Mesenteric fat pad (tissue), 1 donor: ENCODE data around the gene NEDD4L. TPM values are rescaled to one million over a fixed set of nuclear protein-coding genes. Genes with fewer than 3 reads are reported as not detected.

Source experiments
- DNase-seq: peaks from one replicate; pipeline ENCODE4 v3.0.0-alpha.2; 2020; ENCODE audit warnings: low spot score
- total RNA-seq: library from RNA; stranded (reverse); fragmentation: NEBNext Ultra II Directional; extraction: Animal tissue kit (Norgen Biotek cat#: 25700); gene quantifications from one replicate; pipeline ENCODE4 v1.2.1, GENCODE V29; 2021
- donor health status: DM: yes; HTN: yes; CAD: no.

The NEDD4L gene
- total RNA-seq, 1 donor from 2014 or later, result 43.7 TPM

- DNase-seq, result no peak
Observed at GRCh38 chr18:58310517-58310916, 266.5 kb downstream of the NEDD4L start.

- DNase-seq, result no peak
Observed at GRCh38 chr18:58311390-58311789, 267.4 kb downstream of the NEDD4L start.

GRCh38 chr18:58313491-58314032 lies 269.5 kb downstream of the NEDD4L start:
- no peak for DNase-seq

GRCh38 chr18:58314284-58314683 lies 270.3 kb downstream of the NEDD4L start:
- no peak for DNase-seq

- no peak for DNase-seq
Observed at GRCh38 chr18:58315041-58315440, 271.0 kb downstream of the NEDD4L start.

GRCh38 chr18:58315739-58316215 lies 271.8 kb downstream of the NEDD4L start:
- DNase-seq, result no peak

GRCh38 chr18:58316396-58317342 lies 272.6 kb downstream of the NEDD4L start:
- no peak for DNase-seq

- no peak for DNase-seq
Observed at GRCh38 chr18:58319719-58320118, 275.7 kb downstream of the NEDD4L start.

- no peak for DNase-seq
Observed at GRCh38 chr18:58320907-58321561, 277.0 kb downstream of the NEDD4L start.

- DNase-seq, result no peak
Observed at GRCh38 chr18:58321986-58322385, 278.0 kb downstream of the NEDD4L start.

- DNase-seq, result no peak
Observed at GRCh38 chr18:58322464-58322863, 278.4 kb downstream of the NEDD4L start.

GRCh38 chr18:58323866-58324762 lies 280.1 kb downstream of the NEDD4L start:
- DNase-seq, result no peak

GRCh38 chr18:58324824-58325480 lies 280.9 kb downstream of the NEDD4L start:
- DNase-seq, result no peak

- no peak for DNase-seq
Observed at GRCh38 chr18:58325494-58325893, 281.5 kb downstream of the NEDD4L start.

GRCh38 chr18:58334061-58334460 lies 290.0 kb downstream of the NEDD4L start:
- no peak for DNase-seq

GRCh38 chr18:58335223-58335622 lies 291.2 kb downstream of the NEDD4L start:
- DNase-seq, result no peak

- DNase-seq, result no peak
Observed at GRCh38 chr18:58335821-58336220, 291.8 kb downstream of the NEDD4L start.

- DNase-seq, result no peak
Observed at GRCh38 chr18:58336605-58337004, 292.6 kb downstream of the NEDD4L start.

- no peak for DNase-seq
Observed at GRCh38 chr18:58337285-58337684, 293.3 kb downstream of the NEDD4L start.

GRCh38 chr18:58337686-58338085 lies 293.7 kb downstream of the NEDD4L start:
- DNase-seq, result no peak
